Measurements from ENCODE around the gene F2R. TPM values are rescaled to one million over a fixed set of nuclear protein-coding genes. Genes with fewer than 3 reads are reported as not detected.
A peak's percentile ranks its signal among the peaks of the same experiment; 100 is the strongest.

The F2R gene
- polyA plus RNA-seq, 1 donor: 52.5 TPM

DNA sequence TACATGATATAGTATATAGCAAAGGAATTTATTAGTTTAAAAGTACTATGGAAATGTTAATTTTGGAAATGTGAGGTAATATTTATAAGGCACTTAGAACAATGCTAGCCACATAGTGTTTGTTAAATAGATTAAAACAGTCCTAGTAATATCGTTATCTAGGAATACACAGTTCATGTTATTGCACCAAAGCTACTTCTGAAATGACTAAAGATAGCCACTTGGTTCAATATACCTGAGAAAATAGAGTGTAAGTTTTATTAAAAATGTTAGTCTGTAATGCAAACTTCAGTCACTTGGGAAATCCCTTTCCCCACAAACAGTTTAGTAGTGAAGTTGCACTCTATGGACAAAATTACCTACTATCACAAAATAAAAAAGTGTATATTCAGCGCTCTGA, 15.4 kb upstream of the F2R start:
- Histone ChIP-seq H3K27me3 (ENCODE audit: control insufficient read depth, insufficient read depth, low read length) (no peaks in the 10 kb centered on the region), H3K9me3 (ENCODE audit: control insufficient read depth, low read depth, low read length) (no peaks in the 10 kb centered on the region), H3K36me3 (ENCODE audit: control insufficient read depth, insufficient read depth, low read length) (peaks cover 4% of the 10 kb centered on the region), H3K4me3 (ENCODE audit: low read length) (no peak overlapping the region), H3K27ac (ENCODE audit: low read length) (no peak overlapping the region), H3K4me1 (ENCODE audit: control insufficient read depth, insufficient read depth, low read length) (no peaks in the 10 kb centered on the region)
- DNase-seq: no peak
- WGBS (ENCODE audit: insufficient coverage, low lambda C conversion rate): no CpG with 5 or more reads among the region's 2 CpGs

DNA sequence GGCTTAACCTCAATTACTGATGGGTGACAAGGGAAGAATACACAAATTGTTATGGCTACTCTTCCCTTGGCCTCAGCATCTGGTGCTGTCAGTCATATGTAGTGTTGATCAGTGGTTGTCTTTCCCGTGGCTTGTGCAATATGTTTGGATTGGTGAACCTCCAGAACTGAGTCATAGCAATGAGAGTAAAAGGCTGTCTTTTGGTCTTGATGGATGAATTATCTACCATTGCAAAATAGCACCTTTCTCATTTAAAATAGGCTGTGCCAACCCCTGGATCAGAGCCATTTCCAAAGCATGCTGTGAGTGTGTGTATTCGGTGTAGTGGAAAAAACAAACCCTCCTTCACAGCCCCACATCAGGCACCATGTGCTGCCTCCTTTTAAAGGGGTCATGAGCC, 14.6 kb upstream of the F2R start:
- DNase-seq: no peak
- no CpG with 5 or more reads among the region's 2 CpGs for WGBS (ENCODE audit: insufficient coverage, low lambda C conversion rate)
- no peaks in the 10 kb centered on the region for H3K9me3 ChIP-seq (ENCODE audit: control insufficient read depth, low read depth, low read length)

DNA sequence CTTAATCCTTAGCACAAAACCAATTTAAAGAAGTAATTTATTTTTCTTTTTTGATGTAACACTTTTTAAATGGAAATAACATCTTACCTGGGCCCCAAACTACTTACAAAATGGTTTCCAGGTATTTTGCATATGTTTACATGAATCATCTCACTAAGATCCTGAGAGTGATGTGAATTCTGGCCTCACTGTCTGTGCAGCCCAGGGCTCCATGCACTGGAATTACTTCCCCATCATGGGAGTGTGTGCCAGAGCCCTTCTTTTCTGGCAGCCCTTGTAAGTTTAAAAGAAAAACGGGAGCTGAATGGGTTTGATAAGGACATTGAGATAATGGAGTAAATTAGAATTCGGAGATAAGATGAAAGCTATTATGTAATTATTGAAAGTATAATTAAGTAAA, 12.2 kb upstream of the F2R start:
- no peak overlapping the region for H3K4me3 ChIP-seq (ENCODE audit: low read length)
- no peak for DNase-seq
- H3K27ac ChIP-seq (ENCODE audit: low read length): no peak overlapping the region
- peaks cover 4% of the 10 kb centered on the region for H3K36me3 ChIP-seq (ENCODE audit: control insufficient read depth, insufficient read depth, low read length)
- H3K27me3 ChIP-seq (ENCODE audit: control insufficient read depth, insufficient read depth, low read length): no peaks in the 10 kb centered on the region
- no peaks in the 10 kb centered on the region for H3K9me3 ChIP-seq (ENCODE audit: control insufficient read depth, low read depth, low read length)
- H3K4me1 ChIP-seq (ENCODE audit: control insufficient read depth, insufficient read depth, low read length): no peaks in the 10 kb centered on the region
- 48% methylated on average over 2 of the region's 2 CpGs for WGBS (ENCODE audit: insufficient coverage, low lambda C conversion rate)

More for the DNA sequence above, 14.6 kb upstream of the F2R start:
- no peak overlapping the region for H3K4me3 ChIP-seq (ENCODE audit: low read length)
- H3K27me3 ChIP-seq (ENCODE audit: control insufficient read depth, insufficient read depth, low read length): no peaks in the 10 kb centered on the region
- H3K36me3 ChIP-seq (ENCODE audit: control insufficient read depth, insufficient read depth, low read length): peaks cover 4% of the 10 kb centered on the region
- no peak overlapping the region for H3K27ac ChIP-seq (ENCODE audit: low read length)
- no peaks in the 10 kb centered on the region for H3K4me1 ChIP-seq (ENCODE audit: control insufficient read depth, insufficient read depth, low read length)

DNA sequence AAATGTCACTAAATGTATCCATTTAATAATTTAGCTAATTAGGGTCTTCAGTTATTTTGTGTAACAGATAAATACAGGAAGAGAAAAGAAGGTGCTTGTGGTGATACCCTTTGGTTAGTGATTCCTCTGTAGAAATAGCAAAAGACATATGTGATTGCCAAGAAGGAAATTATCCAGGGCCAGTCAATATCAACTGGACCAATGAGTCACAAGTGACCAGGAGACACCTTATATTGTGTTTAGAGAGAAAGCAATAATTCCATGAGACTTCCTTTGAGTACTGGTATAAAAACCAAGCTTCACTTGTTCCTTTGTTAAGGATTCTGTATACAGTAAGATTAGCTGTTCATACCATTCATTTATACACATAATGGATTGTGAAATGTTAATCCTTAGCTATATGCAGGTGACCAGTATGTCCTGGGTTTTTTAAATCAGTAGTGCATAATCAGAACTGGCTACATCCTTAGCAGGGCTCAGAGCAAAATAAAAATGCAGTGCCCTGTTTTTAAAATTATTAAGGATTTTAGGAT, 11.7 kb upstream of the F2R start:
- no peak overlapping the region for H3K4me3 ChIP-seq (ENCODE audit: low read length)
- H3K9me3 ChIP-seq (ENCODE audit: control insufficient read depth, low read depth, low read length): no peaks in the 10 kb centered on the region
- no peaks in the 10 kb centered on the region for H3K4me1 ChIP-seq (ENCODE audit: control insufficient read depth, insufficient read depth, low read length)
- no peak overlapping the region for H3K27ac ChIP-seq (ENCODE audit: low read length)
- peaks cover 4% of the 10 kb centered on the region for H3K36me3 ChIP-seq (ENCODE audit: control insufficient read depth, insufficient read depth, low read length)
- no peaks in the 10 kb centered on the region for H3K27me3 ChIP-seq (ENCODE audit: control insufficient read depth, insufficient read depth, low read length)
- DNase-seq: no peak

DNA sequence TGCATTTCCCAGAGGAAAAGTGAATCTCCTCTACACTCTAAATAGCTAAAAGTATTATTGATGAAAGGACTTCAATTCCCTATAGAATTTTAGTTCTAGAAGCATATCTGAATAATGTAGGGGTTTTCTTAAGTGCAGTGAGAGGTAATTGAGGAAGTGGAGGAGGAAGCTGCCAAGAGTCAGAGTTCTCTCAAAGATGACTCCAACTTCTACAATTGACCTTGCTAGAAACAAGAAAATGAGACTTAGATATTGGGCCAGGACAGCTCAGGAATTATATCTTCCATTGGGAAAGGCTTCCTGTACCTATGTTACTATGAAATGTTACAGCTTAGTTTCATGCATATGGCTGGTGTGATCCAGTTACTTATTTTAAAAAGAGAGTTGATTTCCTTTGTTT, 10.4 kb upstream of the F2R start:
- Histone ChIP-seq H3K36me3 (ENCODE audit: control insufficient read depth, insufficient read depth, low read length) (peaks cover 4% of the 10 kb centered on the region), H3K4me3 (ENCODE audit: low read length) (no peak overlapping the region), H3K9me3 (ENCODE audit: control insufficient read depth, low read depth, low read length) (no peaks in the 10 kb centered on the region), H3K4me1 (ENCODE audit: control insufficient read depth, insufficient read depth, low read length) (no peaks in the 10 kb centered on the region), H3K27me3 (ENCODE audit: control insufficient read depth, insufficient read depth, low read length) (no peaks in the 10 kb centered on the region), H3K27ac (ENCODE audit: low read length) (no peak overlapping the region)
- DNase-seq: no peak

DNA sequence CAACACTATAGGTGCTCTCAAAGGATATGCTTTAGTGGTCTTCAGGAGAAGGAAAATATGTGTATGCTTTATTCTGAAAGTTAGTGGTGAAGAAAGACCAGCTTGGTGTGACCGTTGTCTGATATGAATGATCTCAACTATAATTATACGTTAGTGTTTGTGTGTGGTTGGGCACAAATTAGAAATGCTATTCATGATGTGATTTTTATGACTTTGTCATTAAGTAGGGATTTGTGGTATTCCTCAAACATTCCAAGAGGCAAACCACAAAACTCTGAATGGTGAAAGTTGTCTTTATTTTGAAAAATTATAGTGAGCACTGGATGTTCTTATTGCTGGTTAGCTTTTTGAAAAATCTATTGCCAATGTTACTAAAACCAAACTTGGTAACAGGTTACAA, 6.2 kb upstream of the F2R start:
- no CpG with 5 or more reads among the region's 2 CpGs for WGBS (ENCODE audit: insufficient coverage, low lambda C conversion rate)
- H3K27ac ChIP-seq (ENCODE audit: low read length): no peak overlapping the region

DNA sequence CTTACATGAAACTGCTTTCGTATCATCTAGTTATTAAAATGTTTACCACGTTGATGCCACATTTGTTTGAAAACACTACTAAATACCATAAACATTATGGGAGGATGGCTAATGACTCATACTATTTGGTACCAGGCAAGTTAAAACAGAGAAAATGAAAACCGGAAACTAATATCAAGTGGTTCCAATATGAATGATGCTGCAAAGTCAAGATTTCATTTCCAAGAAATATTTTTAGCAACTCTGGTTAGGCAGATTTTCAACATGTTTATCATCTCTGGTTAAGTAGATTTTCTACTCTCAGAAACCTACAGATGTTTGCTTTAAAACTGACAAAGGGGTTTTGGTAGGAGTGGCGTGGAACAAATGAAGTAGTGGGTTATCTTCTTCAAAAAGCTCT, 4.9 kb upstream of the F2R start:
- no CpG with 5 or more reads among the region's 4 CpGs for WGBS (ENCODE audit: insufficient coverage, low lambda C conversion rate)
- H3K4me3 ChIP-seq (ENCODE audit: low read length): no peak overlapping the region

More for the DNA sequence above, 6.2 kb upstream of the F2R start:
- H3K4me3 ChIP-seq (ENCODE audit: low read length): no peak overlapping the region
- no peaks in the 10 kb centered on the region for H3K4me1 ChIP-seq (ENCODE audit: control insufficient read depth, insufficient read depth, low read length)
- DNase-seq: no peak
- peaks cover 5% of the 10 kb centered on the region for H3K27me3 ChIP-seq (ENCODE audit: control insufficient read depth, insufficient read depth, low read length)
- H3K36me3 ChIP-seq (ENCODE audit: control insufficient read depth, insufficient read depth, low read length): no peaks in the 10 kb centered on the region
- peaks cover 2% of the 10 kb centered on the region for H3K9me3 ChIP-seq (ENCODE audit: control insufficient read depth, low read depth, low read length)

DNA sequence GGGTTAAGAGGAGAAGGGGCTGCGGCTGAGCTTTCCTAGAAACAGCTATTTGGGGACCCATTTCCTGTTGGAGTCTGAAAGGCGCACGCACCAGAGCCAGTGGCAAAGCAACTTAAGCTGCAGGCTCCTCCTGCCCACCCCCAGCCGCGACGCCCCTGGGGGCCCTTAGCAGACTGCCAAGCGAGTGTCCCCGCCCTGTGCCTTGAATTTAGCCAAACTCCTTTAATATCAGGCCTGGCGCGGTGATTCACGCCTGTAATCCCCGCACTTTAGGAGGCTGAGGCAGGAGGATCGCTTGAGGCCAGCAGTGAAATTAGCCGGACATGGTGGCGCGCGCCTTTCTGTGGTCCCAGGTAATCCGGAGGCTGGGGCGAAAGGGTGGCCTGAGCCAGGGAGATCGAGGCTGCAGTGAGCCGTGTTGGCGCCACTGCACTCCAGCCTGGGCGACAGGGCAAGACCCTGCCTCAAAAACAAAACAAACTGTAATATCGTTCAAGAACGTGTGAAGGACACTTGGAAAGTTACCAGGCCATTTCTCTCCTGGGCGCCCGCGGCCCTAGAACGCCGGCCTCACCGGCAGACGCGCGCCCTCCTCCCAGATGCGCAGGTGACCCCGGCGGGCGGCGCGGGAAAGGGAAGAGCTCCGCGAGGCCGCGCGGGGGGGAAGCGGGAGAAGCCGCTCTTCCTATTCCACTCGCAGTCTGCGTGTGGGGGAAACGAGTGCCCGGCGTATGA, 1.0 kb upstream of the F2R start:
- peaks cover 4% of the 10 kb centered on the region for H3K9me3 ChIP-seq (ENCODE audit: control insufficient read depth, low read depth, low read length)
- H3K4me1 ChIP-seq (ENCODE audit: control insufficient read depth, insufficient read depth, low read length): no peaks in the 10 kb centered on the region
- WGBS (ENCODE audit: insufficient coverage, low lambda C conversion rate): no CpG with 5 or more reads among the region's 52 CpGs
- DNase-seq: no peak
- no peaks in the 10 kb centered on the region for H3K36me3 ChIP-seq (ENCODE audit: control insufficient read depth, insufficient read depth, low read length)
- peak overlapping the region; percentile 65 for H3K27ac ChIP-seq (ENCODE audit: low read length)
- peak overlapping the region; percentile 79 for H3K4me3 ChIP-seq (ENCODE audit: low read length)
- peaks cover 14% of the 10 kb centered on the region for H3K27me3 ChIP-seq (ENCODE audit: control insufficient read depth, insufficient read depth, low read length)

More for the DNA sequence above, 4.9 kb upstream of the F2R start:
- no peaks in the 10 kb centered on the region for H3K4me1 ChIP-seq (ENCODE audit: control insufficient read depth, insufficient read depth, low read length)
- peaks cover 14% of the 10 kb centered on the region for H3K27me3 ChIP-seq (ENCODE audit: control insufficient read depth, insufficient read depth, low read length)
- no peaks in the 10 kb centered on the region for H3K36me3 ChIP-seq (ENCODE audit: control insufficient read depth, insufficient read depth, low read length)
- H3K9me3 ChIP-seq (ENCODE audit: control insufficient read depth, low read depth, low read length): peaks cover 4% of the 10 kb centered on the region
- no peak overlapping the region for H3K27ac ChIP-seq (ENCODE audit: low read length)
- no peak for DNase-seq

DNA sequence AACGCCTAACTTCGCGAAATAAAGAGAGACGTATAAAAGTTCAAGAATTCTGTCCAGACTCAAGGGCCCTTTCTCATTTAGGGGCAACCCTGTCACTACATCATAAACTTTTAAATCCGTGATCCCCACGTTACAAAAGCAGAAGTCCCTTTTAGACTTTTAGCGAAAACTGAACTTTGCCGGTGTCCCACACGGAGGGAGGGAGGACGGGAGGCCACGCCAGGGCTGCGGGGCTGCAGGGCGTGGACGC, 515 bp upstream of the F2R start:
- peak overlapping the region; percentile 79 for H3K4me3 ChIP-seq (ENCODE audit: low read length)
- WGBS (ENCODE audit: insufficient coverage, low lambda C conversion rate): no CpG with 5 or more reads among the region's 14 CpGs
- peak in 1 of 2 donors; percentile 60 for DNase-seq

DNA sequence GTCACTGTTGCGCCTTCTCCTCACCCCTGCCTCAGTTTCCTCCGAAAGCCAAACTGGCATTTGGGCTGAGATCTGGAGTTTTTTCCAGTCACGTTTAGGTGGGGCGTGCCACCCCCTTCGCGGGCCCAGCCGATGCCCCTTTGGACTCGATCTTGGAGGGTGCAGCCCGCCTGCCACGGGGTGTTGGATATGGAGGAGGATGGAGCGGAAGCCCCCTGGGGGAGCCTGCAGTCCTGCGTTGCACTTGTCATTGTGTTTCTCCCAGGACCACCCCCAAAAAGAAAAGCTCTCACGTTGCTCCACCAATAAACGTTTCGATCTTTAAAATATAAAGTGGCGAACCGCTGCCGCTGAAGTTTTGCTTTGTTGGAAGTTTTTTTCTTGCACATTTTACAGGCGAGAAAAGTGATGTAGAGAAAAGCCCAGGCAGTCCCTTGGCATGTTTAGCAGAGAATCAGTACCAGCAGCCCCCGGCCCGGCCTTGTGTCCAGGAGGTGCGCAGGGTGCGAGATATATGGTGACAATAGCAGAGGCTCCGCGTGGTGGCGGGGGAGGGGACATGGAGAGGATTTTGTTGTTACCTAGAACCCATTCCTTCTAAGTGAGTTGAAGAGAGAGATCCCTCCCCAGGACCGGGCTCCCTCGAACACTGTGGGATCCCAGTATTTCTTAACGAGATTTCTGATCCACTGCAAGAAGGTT, 681 bp downstream of the F2R start:
- peak in 1 of 2 donors; percentile 57 for DNase-seq
- Histone ChIP-seq H3K27ac (ENCODE audit: low read length) (peak overlapping the region; percentile 22), H3K9me3 (ENCODE audit: control insufficient read depth, low read depth, low read length) (peaks cover 4% of the 10 kb centered on the region), H3K4me1 (ENCODE audit: control insufficient read depth, insufficient read depth, low read length) (no peaks in the 10 kb centered on the region), H3K27me3 (ENCODE audit: control insufficient read depth, insufficient read depth, low read length) (peaks cover 14% of the 10 kb centered on the region), H3K36me3 (ENCODE audit: control insufficient read depth, insufficient read depth, low read length) (no peaks in the 10 kb centered on the region), H3K4me3 (ENCODE audit: low read length) (peak overlapping the region; percentile 79)
- WGBS (ENCODE audit: insufficient coverage, low lambda C conversion rate): no CpG with 5 or more reads among the region's 29 CpGs

More for the DNA sequence above, 515 bp upstream of the F2R start:
- Histone ChIP-seq H3K36me3 (ENCODE audit: control insufficient read depth, insufficient read depth, low read length) (no peaks in the 10 kb centered on the region), H3K4me1 (ENCODE audit: control insufficient read depth, insufficient read depth, low read length) (no peaks in the 10 kb centered on the region), H3K9me3 (ENCODE audit: control insufficient read depth, low read depth, low read length) (peaks cover 4% of the 10 kb centered on the region), H3K27ac (ENCODE audit: low read length) (peak overlapping the region; percentile 65), H3K27me3 (ENCODE audit: control insufficient read depth, insufficient read depth, low read length) (peaks cover 14% of the 10 kb centered on the region)
